Endothelial cell of umbilical vein (primary cell): ENCODE data around the gene PLAGL2. TPM values are rescaled to one million over a fixed set of nuclear protein-coding genes. Genes with fewer than 3 reads are reported as not detected.

Experiments used
- BruUV-seq: library from RNA; stranded (reverse); fragments of 400-500 nt; replicated peaks from 2 replicates; lab custom pipeline; 2021; lab: Mats Ljungman, UMichigan
- CTCF ChIA-PET: fragments of 300-600, 350-600 bp; sonication (Branson Sonifier 250); formaldehyde crosslinking; loops from one replicate; lab custom pipeline; 2021; ENCODE audit warnings: antibody characterized with exemption, inconsistent platforms; lab: Charles Lee
- POLR2A ChIA-PET: fragments of 300-600, 350-600 bp; sonication (Branson Sonifier 250); formaldehyde crosslinking; loops from one replicate; lab custom pipeline; 2021; ENCODE audit warnings: antibody characterized with exemption, inconsistent platforms; lab: Charles Lee
- DNase-seq: peaks from one replicate; pipeline ENCODE4 v3.0.0-alpha.2; 2011; ENCODE audit warnings: low read depth, low spot score
- FAIRE-seq: peaks from 2 replicates; lab custom pipeline; 2011; peaks lifted over from hg19 to GRCh38; lab: Jason Lieb, UNC
- H2AFZ ChIP-seq: 2 replicates; pipeline ENCODE4 v1.6.0; 2012; ENCODE audit warnings: low read depth, low read length, control low read depth, inconsistent platforms
- H3K27ac ChIP-seq: 2 replicates; pipeline ENCODE4 v1.5.1; 2011; ENCODE audit warnings: low read depth, mild to moderate bottlenecking, control low read depth, low read length, moderate library complexity; ENCODE audit not compliant: insufficient read depth
- H3K27me3 ChIP-seq, 2 experiments: 2 replicates each; pipeline versions ENCODE4 v1.6.0 to v1.6.1; 2011; ENCODE audit warnings: low read length in 2 of 2, mixed read lengths in 1 of 2; ENCODE audit not compliant: control insufficient read depth in 2 of 2, insufficient read depth in 2 of 2
- H3K36me3 ChIP-seq, 2 experiments: 2 replicates in 1 of 2; 3 replicates in 1 of 2; pipeline ENCODE4 v1.5.1; 2011; ENCODE audit warnings: low read length in 2 of 2, mild to moderate bottlenecking in 1 of 2, moderate library complexity in 1 of 2; ENCODE audit not compliant: control insufficient read depth in 2 of 2, insufficient read depth in 2 of 2; ENCODE audit errors: extremely low read depth in 1 of 2
- H3K4me1 ChIP-seq: 3 replicates; pipeline ENCODE4 v1.5.1; 2011; ENCODE audit warnings: mild to moderate bottlenecking, low read length; ENCODE audit not compliant: control insufficient read depth, insufficient read depth; ENCODE audit errors: extremely low read depth
- H3K4me2 ChIP-seq: 2 replicates; pipeline ENCODE4 v1.6.1; 2011; ENCODE audit warnings: low read length, control low read depth, mixed read lengths; ENCODE audit not compliant: insufficient read depth
- H3K4me3 ChIP-seq, 3 experiments: fragments of 200-600 bp in 1 of 3; sonication (generic), shearing (Covaris generic) in 1 of 3; replicated peaks in 1 of 3; 2 replicates each; pipeline ENCODE4 v1.5.1; 2011 to 2016; ENCODE audit warnings: control low read depth in 3 of 3, low read length in 3 of 3, mild to moderate bottlenecking in 2 of 3, inconsistent platforms in 1 of 3, low read depth in 1 of 3, moderate library complexity in 1 of 3; ENCODE audit not compliant: insufficient read depth in 1 of 3
- H3K79me2 ChIP-seq: 2 replicates; pipeline ENCODE4 v1.6.0; 2012; ENCODE audit warnings: low read length, inconsistent platforms; ENCODE audit not compliant: control insufficient read depth, insufficient read depth
- H3K9ac ChIP-seq: replicated peaks from 2 replicates; pipeline ENCODE3; 2011; ENCODE audit warnings: low read length, control low read depth; ENCODE audit not compliant: insufficient read depth; ENCODE audit errors: extremely low read depth
- H3K9me1 ChIP-seq: replicated peaks from 3 replicates; pipeline ENCODE4 v1.6.0; 2011; ENCODE audit warnings: mild to moderate bottlenecking, low read length; ENCODE audit not compliant: control insufficient read depth, insufficient read depth; ENCODE audit errors: extremely low read depth
- H3K9me3 ChIP-seq: replicated peaks from 2 replicates; pipeline ENCODE4 v1.5.1; 2012; ENCODE audit warnings: low read length, inconsistent platforms; ENCODE audit not compliant: control insufficient read depth, insufficient read depth
- H4K20me1 ChIP-seq: replicated peaks from 2 replicates; pipeline ENCODE3; 2011; ENCODE audit warnings: mild to moderate bottlenecking, low read length; ENCODE audit not compliant: control insufficient read depth, insufficient read depth; ENCODE audit errors: extremely low read depth
- CTCF ChIP-seq, 2 donors: IDR thresholded peaks; 1 replicate in 1 of 2; 2 replicates in 1 of 2; pipeline ENCODE4 v1.5.1; 2011; ENCODE audit warnings: low read length in 2 of 2, mild to moderate bottlenecking in 2 of 2, moderate library complexity in 2 of 2, control low read depth in 1 of 2, inconsistent platforms in 1 of 2, low read depth in 1 of 2; ENCODE audit not compliant: insufficient read depth in 1 of 2; ENCODE audit errors: extremely low read depth in 1 of 2
- EZH2 ChIP-seq: IDR thresholded peaks from 2 replicates; pipeline ENCODE4 v1.6.1; 2012; ENCODE audit warnings: borderline replicate concordance, low read depth, mild to moderate bottlenecking, moderate library complexity, low read length, inconsistent platforms; ENCODE audit not compliant: severe bottlenecking
- FOS ChIP-seq: IDR thresholded peaks from 2 replicates; pipeline ENCODE4 v1.6.1; 2011; ENCODE audit warnings: mild to moderate bottlenecking, low read length, moderate library complexity, borderline replicate concordance; ENCODE audit not compliant: insufficient read depth
- GATA2 ChIP-seq: IDR thresholded peaks from 2 replicates; pipeline ENCODE4 v1.7.0; 2011; ENCODE audit warnings: low read depth, mild to moderate bottlenecking, moderate library complexity, mixed read lengths, low read length; ENCODE audit not compliant: insufficient read length, insufficient read depth
- MAX ChIP-seq: IDR thresholded peaks from 2 replicates; pipeline ENCODE4 v1.6.1; 2011; ENCODE audit not compliant: insufficient read depth, insufficient read length
- MYC ChIP-seq: IDR thresholded peaks from one replicate; pipeline ENCODE4 v1.6.1; 2011; ENCODE audit warnings: mild to moderate bottlenecking, low read depth, low read length
- POLR2A ChIP-seq: IDR thresholded peaks from 2 replicates; pipeline ENCODE4 v1.6.1; 2012; ENCODE audit warnings: low read depth, mild to moderate bottlenecking, control low read depth, low read length
- POLR2AphosphoS5 ChIP-seq: IDR thresholded peaks from 2 replicates; pipeline ENCODE4 v1.6.1; 2012; ENCODE audit warnings: low read depth, mild to moderate bottlenecking, control low read depth, low read length, moderate library complexity; ENCODE audit not compliant: insufficient read depth
- dilution Hi-C: fragments of 300-500 bp; cut with MboI; formaldehyde crosslinking; loops from one replicate; pipeline ENCODE4 v1.15.0; 2019; ENCODE audit warnings: low sequenced_read_pairs; ENCODE audit not compliant: extremely low pct_ligation_motif_present
- intact Hi-C: fragments of 100-400 bp; cut with micrococcal nuclease; formaldehyde crosslinking; loops from one replicate; pipeline ENCODE4 v1.10.0; 2022
- polyA plus RNA-seq, 4 experiments: library from polyadenylated mRNA; depleted of rRNA in 3 of 4; stranded (reverse) in 3 of 4; unstranded in 1 of 4; fragments of >200 nt; gene quantifications; 2 replicates each; pipeline versions ENCODE4 v1.2.1 to v1.2.3, GENCODE V29; 2011 to 2012; ENCODE audit warnings: missing spikeins in 1 of 4
- total RNA-seq: library from RNA; stranded (reverse); gene quantifications from 2 replicates; pipeline ENCODE4 v1.2.3, GENCODE V29; 2021

PLAGL2 gene
- total and polyA plus RNA-seq, 2 donors (not counting 3 experiments of a cell fraction or from before 2014, with no cell fraction given): 8.2 to 15.2 TPM

- dilution Hi-C loops (no loop called here), intact Hi-C loops (loop anchor here (5.0 kb wide), 1 partner anchor 493 kb away; no protein-coding TSS in a partner anchor)
- Histone ChIP-seq H2AFZ (no peak overlapping the region), H3K4me3 (no peak overlapping the region), H3K4me2 (no peak overlapping the region), H3K79me2 (no peaks in the 10 kb centered on the region), H3K9me1 (no peaks in the 10 kb centered on the region), H4K20me1 (no peaks in the 10 kb centered on the region), H3K27ac (no peak overlapping the region), H3K9me3 (no peaks in the 10 kb centered on the region), H3K9ac (no peak overlapping the region), H3K36me3 (peaks cover 7 to 34% of the 10 kb centered on the region in 2 experiments), H3K27me3 (no peaks in the 10 kb centered on the region), H3K4me1 (peaks cover 14% of the 10 kb centered on the region)
- no TSS peak for BruUV-seq
- ChIA-PET CTCF (no interaction called here), POLR2A (interaction anchor here (0.7 kb wide), 1 partner anchor 89 kb away, joined by 3 read pairs; no protein-coding TSS in a partner anchor)
- FAIRE-seq: no peak
- TF ChIP-seq CTCF (IDR thresholded peaks at IDR 0.05; ENCODE audit: extremely low read depth in 1 of 2, insufficient read depth in 1 of 2, low read depth in 1 of 2, low read length in 2 of 2) (no peak), POLR2AphosphoS5 (no peak), FOS (no peak), MAX (no peak), POLR2A (no peak), EZH2 (no peak), MYC (no peak), GATA2 (no peak)
- no peak for DNase-seq
Measured at GRCh38 chr20:32158943-32159660, 48.4 kb downstream of the PLAGL2 start.
